K562 (cell line): ENCODE measurements around the gene TMF1. TPM values are rescaled to one million over a fixed set of nuclear protein-coding genes. Genes with fewer than 3 reads are reported as not detected.

Source experiments
- ARID2 ChIP-seq: fragments of 450-650 bp; IDR thresholded peaks from 2 replicates; pipeline ENCODE4 v1.6.1; 2017; ENCODE audit warnings: antibody characterized with exemption, mild to moderate bottlenecking
- ATF1 ChIP-seq, 2 experiments: fragments of 450-650 bp in 1 of 2; IDR thresholded peaks; 2 replicates each; pipeline ENCODE4 v1.6.1; 2016; ENCODE audit warnings: missing compliant biosample characterization in 1 of 2, missing genetic modification characterization in 1 of 2
- CCNT2 ChIP-seq: IDR thresholded peaks from 2 replicates; pipeline ENCODE4 v1.6.1; 2011; ENCODE audit warnings: borderline replicate concordance, low read depth, mild to moderate bottlenecking, moderate library complexity, mixed read lengths, low read length; ENCODE audit not compliant: insufficient read length; ENCODE audit errors: extremely low read depth
- DNMT1 ChIP-seq: fragments of 450-650 bp; IDR thresholded peaks from 2 replicates; pipeline ENCODE4 v1.6.1; 2016; ENCODE audit warnings: antibody characterized with exemption, mild to moderate bottlenecking
- EP300 ChIP-seq: IDR thresholded peaks from 2 replicates; pipeline ENCODE4 v1.6.1; 2012; ENCODE audit warnings: low read length, improper control_type of control experiment
- ETS2 ChIP-seq: IDR thresholded peaks from 2 replicates; pipeline ENCODE4 v1.6.1; 2016; ENCODE audit warnings: borderline replicate concordance, missing genetic modification characterization, mild to moderate bottlenecking, moderate library complexity, missing compliant biosample characterization; ENCODE audit not compliant: poor library complexity, severe bottlenecking
- ETV6 ChIP-seq, 3 experiments: fragments of 150-350 bp in 1 of 3; sonication (generic) in 1 of 3; formaldehyde crosslinking in 1 of 3; IDR thresholded peaks; 2 replicates each; pipeline versions ENCODE4 v1.6.1 to v1.8.0; 2014 to 2022; ENCODE audit warnings: borderline replicate concordance in 2 of 3, low read depth in 2 of 3, antibody characterized with exemption in 1 of 3, low read length in 1 of 3, mild to moderate bottlenecking in 1 of 3, missing genetic modification reagents in 1 of 3
- GATAD2B ChIP-seq: fragments of 450-650 bp; IDR thresholded peaks from 2 replicates; pipeline ENCODE4 v1.6.1; 2017; ENCODE audit warnings: mild to moderate bottlenecking, borderline replicate concordance
- MAFG ChIP-seq: fragments of 450-650 bp; conservative IDR thresholded peaks from 2 replicates; pipeline ENCODE4 v1.6.1; 2016; ENCODE audit warnings: missing genetic modification characterization, missing compliant biosample characterization
- NONO ChIP-seq, 2 experiments: fragments of 200-400 bp in 1 of 2; fragments of 450-650 bp in 1 of 2; formaldehyde crosslinking in 1 of 2; IDR thresholded peaks; 2 replicates each; pipeline ENCODE4 v1.6.1; 2017; ENCODE audit warnings: low read depth in 2 of 2, mild to moderate bottlenecking in 2 of 2, moderate library complexity in 2 of 2, low read length in 1 of 2
- OTX1 ChIP-seq: fragments of 450-650 bp; formaldehyde crosslinking; IDR thresholded peaks from 2 replicates; pipeline ENCODE4 v1.4.0; 2022; ENCODE audit warnings: mild to moderate bottlenecking
- POLR3A ChIP-seq: IDR thresholded peaks from 2 replicates; pipeline ENCODE4 v1.6.1; 2011; ENCODE audit warnings: borderline replicate concordance, mild to moderate bottlenecking, moderate library complexity; ENCODE audit not compliant: insufficient read length, insufficient read depth; ENCODE audit errors: extremely low read depth
- RFX7 ChIP-seq: fragments of 250-450 bp; sonication (Bioruptor Pico); IDR thresholded peaks from 2 replicates; pipeline ENCODE4 v1.5.1; 2021; ENCODE audit warnings: mild to moderate bottlenecking
- SIX5 ChIP-seq, 2 experiments: IDR thresholded peaks; 2 replicates each; pipeline ENCODE4 v1.6.1; 2011; ENCODE audit warnings: low read length in 2 of 2, borderline replicate concordance in 1 of 2, low read depth in 1 of 2, mild to moderate bottlenecking in 1 of 2, moderate library complexity in 1 of 2; ENCODE audit not compliant: insufficient read depth in 1 of 2
- SMC3 ChIP-seq: conservative IDR thresholded peaks from 2 replicates; pipeline ENCODE4 v1.6.1; 2011; ENCODE audit warnings: low read depth, low read length, improper control_type of control experiment; ENCODE audit not compliant: insufficient read depth
- SP1 ChIP-seq: sonication (generic); formaldehyde crosslinking; IDR thresholded peaks from 2 replicates; pipeline ENCODE4 v1.8.1; 2022; ENCODE audit warnings: mild to moderate bottlenecking, missing genetic modification reagents
- TOE1 ChIP-seq, 2 experiments: fragments of 450-650 bp in 1 of 2; sonication (generic) in 1 of 2; formaldehyde crosslinking in 1 of 2; IDR thresholded peaks; 2 replicates each; pipeline versions ENCODE4 v1.7.1 to v1.8.0; 2016 to 2022; ENCODE audit warnings: borderline replicate concordance in 2 of 2, mild to moderate bottlenecking in 2 of 2, antibody characterized with exemption in 1 of 2, inconsistent platforms in 1 of 2, low read depth in 1 of 2, missing genetic modification reagents in 1 of 2, moderate library complexity in 1 of 2
- ZNF165 ChIP-seq: fragments of 250-450 bp; sonication (Bioruptor Pico); IDR thresholded peaks from 2 replicates; pipeline ENCODE4 v1.4.0; 2020; ENCODE audit warnings: borderline replicate concordance
- polyA plus RNA-seq, 8 experiments: library from polyadenylated mRNA; depleted of rRNA in 4 of 8; stranded (reverse) in 5 of 8; unstranded in 3 of 8; fragments of >200 nt; fragmentation: Nextera tagmentation in 2 of 8; fragmentation: Illumina TruSeq in 1 of 8; extraction: Ambion mirVana in 2 of 8; extraction: Trizol in 1 of 8; gene quantifications; 2 replicates each; pipeline versions ENCODE4 v1.2.1 to v1.2.3, GENCODE V29; 2011 to 2014; ENCODE audit warnings: inconsistent platforms in 1 of 8, missing spikeins in 1 of 8
- total RNA-seq, 7 experiments: library from RNA; depleted of rRNA in 6 of 7; stranded (reverse); fragments of >200 nt in 6 of 7; fragmentation: Illumina TruSeq in 2 of 7; extraction: Trizol in 2 of 7; gene quantifications; 2 replicates each; pipeline versions ENCODE4 v1.2.1 to v1.2.3, GENCODE V29; 2011 to 2021; ENCODE audit warnings: low replicate concordance in 1 of 7
- TF ChIP-seq, protein P1 (sequence below): sonication (generic); formaldehyde crosslinking; IDR thresholded peaks from 2 replicates; pipeline ENCODE4 v1.5.0; 2020; ENCODE audit warnings: missing genetic modification reagents
- TF ChIP-seq, protein P2 (sequence below), 2 experiments: IDR thresholded peaks; 2 replicates each; pipeline ENCODE4 v1.6.1; 2012; ENCODE audit warnings: improper control_type of control experiment in 2 of 2, low read depth in 2 of 2, low read length in 2 of 2, borderline replicate concordance in 1 of 2
- TF ChIP-seq, protein P3 (sequence below): sonication (generic); formaldehyde crosslinking; IDR thresholded peaks from 2 replicates; pipeline ENCODE4 v1.8.0; 2023; ENCODE audit warnings: mild to moderate bottlenecking, missing genetic modification reagents

Gene TMF1
- total and polyA plus RNA-seq, 9 of the 15 experiments (the other 6 are each of a cell fraction or from before 2014, with no cell fraction given) = 3.1 to 13.9 (median 10.3) TPM

DNA sequence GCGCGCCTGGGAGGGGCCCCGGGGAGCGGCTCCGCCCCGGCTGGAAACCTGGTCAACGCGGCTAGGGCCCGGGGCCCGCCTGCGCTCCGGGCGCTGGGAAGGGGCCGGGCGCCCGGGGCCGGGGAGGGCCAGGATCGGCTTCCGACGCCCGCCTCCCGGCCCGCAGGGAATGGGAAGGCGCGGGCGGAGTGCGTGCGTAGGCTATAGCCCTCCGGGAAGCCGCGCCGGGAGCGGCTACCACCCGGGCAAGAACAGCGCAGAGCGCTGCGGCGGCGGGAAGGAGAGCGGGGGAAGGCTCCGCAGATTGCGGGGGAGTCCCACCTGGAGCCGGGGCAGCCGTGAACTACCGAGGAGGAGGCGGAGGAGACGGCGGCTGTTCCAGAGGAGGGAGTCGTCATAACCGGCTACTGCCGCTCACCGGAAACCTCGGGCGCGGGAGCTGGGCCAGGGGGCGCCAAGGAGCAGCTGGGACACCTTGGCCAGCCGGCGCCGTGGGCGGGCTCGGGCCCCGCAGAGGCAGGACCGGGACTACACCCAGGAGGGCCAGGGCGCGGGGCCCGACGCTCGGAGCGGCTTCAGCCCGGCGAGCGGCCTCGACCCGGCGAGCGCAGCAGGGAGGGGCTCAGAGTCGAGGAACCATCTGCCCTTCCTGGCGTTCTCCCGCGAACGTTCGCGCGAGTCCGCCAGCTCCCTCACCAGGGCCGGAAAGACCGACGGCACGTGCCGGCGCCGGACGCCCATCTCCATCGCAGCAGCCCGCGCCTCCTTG lies 38.7 kb downstream of the TMF1 start, which contains the start of gene EOGT (continued):
- TF ChIP-seq GATAD2B = no peak
- no peak; the same call in 1 of the 2 replicates for TF ChIP-seq TOE1 (IDR thresholded peaks at IDR 0.05; ENCODE audit: borderline replicate concordance)
- TF ChIP-seq TOE1 (CRISPR knock-in tag; IDR thresholded peaks at IDR 0.05; ENCODE audit: borderline replicate concordance, low read depth) = no peak
- no peak for TF ChIP-seq SMC3
- TF ChIP-seq EP300 = no peak
- no peak for TF ChIP-seq ETS2 (tag)
- TF ChIP-seq NONO (IDR thresholded peaks at IDR 0.05; ENCODE audit: low read depth in 2 of 2, low read length in 1 of 2) = peak; percentile 65 to 77; a peak in 3 of 4 replicates
- TF ChIP-seq OTX1 (CRISPR knock-in tag) = no peak
- TF ChIP-seq, protein P1, sequence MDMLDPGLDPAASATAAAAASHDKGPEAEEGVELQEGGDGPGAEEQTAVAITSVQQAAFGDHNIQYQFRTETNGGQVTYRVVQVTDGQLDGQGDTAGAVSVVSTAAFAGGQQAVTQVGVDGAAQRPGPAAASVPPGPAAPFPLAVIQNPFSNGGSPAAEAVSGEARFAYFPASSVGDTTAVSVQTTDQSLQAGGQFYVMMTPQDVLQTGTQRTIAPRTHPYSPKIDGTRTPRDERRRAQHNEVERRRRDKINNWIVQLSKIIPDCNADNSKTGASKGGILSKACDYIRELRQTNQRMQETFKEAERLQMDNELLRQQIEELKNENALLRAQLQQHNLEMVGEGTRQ = peak; percentile 53; the same call in 1 of the 2 replicates
- no peak for TF ChIP-seq MAFG (tag)
- TF ChIP-seq ATF1 (CRISPR knock-in tag; IDR thresholded peaks at IDR 0.05) = no peak
- peak; percentile 58 for TF ChIP-seq ATF1 (tag; IDR thresholded peaks at IDR 0.05)
- no peak for TF ChIP-seq RFX7
- TF ChIP-seq DNMT1 = no peak
- TF ChIP-seq SP1 (CRISPR knock-in tag) = peak; percentile 36; the same call in 1 of the 2 replicates
- TF ChIP-seq CCNT2 = peak; percentile 69
- TF ChIP-seq, protein P2, sequence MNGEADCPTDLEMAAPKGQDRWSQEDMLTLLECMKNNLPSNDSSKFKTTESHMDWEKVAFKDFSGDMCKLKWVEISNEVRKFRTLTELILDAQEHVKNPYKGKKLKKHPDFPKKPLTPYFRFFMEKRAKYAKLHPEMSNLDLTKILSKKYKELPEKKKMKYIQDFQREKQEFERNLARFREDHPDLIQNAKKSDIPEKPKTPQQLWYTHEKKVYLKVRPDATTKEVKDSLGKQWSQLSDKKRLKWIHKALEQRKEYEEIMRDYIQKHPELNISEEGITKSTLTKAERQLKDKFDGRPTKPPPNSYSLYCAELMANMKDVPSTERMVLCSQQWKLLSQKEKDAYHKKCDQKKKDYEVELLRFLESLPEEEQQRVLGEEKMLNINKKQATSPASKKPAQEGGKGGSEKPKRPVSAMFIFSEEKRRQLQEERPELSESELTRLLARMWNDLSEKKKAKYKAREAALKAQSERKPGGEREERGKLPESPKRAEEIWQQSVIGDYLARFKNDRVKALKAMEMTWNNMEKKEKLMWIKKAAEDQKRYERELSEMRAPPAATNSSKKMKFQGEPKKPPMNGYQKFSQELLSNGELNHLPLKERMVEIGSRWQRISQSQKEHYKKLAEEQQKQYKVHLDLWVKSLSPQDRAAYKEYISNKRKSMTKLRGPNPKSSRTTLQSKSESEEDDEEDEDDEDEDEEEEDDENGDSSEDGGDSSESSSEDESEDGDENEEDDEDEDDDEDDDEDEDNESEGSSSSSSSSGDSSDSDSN (IDR thresholded peaks at IDR 0.05; ENCODE audit: borderline replicate concordance in 1 of 2, low read depth in 2 of 2, low read length in 2 of 2) = peak; percentile 73 to 91; a peak in 3 of 4 replicates
- TF ChIP-seq ARID2 = no peak
- no peak for TF ChIP-seq SIX5 (IDR thresholded peaks at IDR 0.05; ENCODE audit: borderline replicate concordance in 1 of 2, insufficient read depth in 1 of 2, low read depth in 1 of 2, low read length in 2 of 2)
- TF ChIP-seq, protein P3, sequence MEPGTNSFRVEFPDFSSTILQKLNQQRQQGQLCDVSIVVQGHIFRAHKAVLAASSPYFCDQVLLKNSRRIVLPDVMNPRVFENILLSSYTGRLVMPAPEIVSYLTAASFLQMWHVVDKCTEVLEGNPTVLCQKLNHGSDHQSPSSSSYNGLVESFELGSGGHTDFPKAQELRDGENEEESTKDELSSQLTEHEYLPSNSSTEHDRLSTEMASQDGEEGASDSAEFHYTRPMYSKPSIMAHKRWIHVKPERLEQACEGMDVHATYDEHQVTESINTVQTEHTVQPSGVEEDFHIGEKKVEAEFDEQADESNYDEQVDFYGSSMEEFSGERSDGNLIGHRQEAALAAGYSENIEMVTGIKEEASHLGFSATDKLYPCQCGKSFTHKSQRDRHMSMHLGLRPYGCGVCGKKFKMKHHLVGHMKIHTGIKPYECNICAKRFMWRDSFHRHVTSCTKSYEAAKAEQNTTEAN (CRISPR knock-in tag) = no peak
- TF ChIP-seq POLR3A = no peak
- TF ChIP-seq ZNF165 (CRISPR knock-in tag) = 0 out of 2 replicates have a peak, but pooled peaks have one; percentile 61
- TF ChIP-seq ETV6 (IDR thresholded peaks at IDR 0.05; ENCODE audit: borderline replicate concordance in 1 of 2, low read depth in 2 of 2, low read length in 1 of 2) = no peak
- TF ChIP-seq ETV6 (CRISPR knock-in tag; IDR thresholded peaks at IDR 0.05; ENCODE audit: borderline replicate concordance) = 0 out of 2 replicates have a peak, but pooled peaks have one; percentile 60
